ENCODE data around the gene FAT1. TPM values are rescaled to one million over a fixed set of nuclear protein-coding genes. Genes with fewer than 3 reads are reported as not detected.

The FAT1 gene
- total RNA-seq, 1 experiment from 2014 or later, result 172 TPM

DNA sequence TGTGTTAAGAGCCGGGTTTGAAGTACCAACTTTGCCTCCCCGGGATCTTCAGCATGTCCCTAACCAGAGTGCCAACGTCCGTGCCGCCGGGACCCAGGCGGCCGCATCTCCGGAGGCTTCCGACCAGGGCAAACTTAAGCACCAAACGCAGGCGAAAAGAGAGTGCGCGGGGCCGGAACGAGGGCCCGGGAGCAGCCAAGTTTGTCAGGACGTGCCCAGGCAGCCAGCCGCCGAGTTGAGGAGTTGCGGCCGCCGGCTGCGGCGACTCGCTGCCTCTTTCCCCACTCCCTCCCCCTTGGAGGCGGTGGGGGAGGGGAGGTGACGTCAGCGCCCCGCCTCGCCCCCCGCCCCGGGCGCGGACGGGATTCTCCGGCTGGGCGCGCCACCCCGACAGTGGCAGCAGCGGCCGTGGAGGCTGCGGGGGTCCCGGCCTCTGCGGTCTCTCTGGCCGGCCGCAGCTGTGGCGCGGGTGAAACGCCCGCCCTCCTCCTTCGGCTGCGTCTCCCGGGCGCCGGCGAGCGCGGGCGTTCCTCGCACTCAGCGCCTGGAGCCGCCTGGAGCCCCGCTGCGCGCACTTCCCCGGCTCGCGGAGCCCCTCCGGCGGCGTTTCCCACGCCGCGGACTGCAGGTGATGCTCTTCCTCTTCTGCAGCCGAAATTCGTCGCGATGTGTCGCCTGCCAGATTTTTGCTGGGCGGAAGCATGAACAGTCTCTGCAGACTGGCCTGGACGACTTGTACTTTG, 2.9 kb upstream of the FAT1 start (continued):
- TF ChIP-seq, protein P1, sequence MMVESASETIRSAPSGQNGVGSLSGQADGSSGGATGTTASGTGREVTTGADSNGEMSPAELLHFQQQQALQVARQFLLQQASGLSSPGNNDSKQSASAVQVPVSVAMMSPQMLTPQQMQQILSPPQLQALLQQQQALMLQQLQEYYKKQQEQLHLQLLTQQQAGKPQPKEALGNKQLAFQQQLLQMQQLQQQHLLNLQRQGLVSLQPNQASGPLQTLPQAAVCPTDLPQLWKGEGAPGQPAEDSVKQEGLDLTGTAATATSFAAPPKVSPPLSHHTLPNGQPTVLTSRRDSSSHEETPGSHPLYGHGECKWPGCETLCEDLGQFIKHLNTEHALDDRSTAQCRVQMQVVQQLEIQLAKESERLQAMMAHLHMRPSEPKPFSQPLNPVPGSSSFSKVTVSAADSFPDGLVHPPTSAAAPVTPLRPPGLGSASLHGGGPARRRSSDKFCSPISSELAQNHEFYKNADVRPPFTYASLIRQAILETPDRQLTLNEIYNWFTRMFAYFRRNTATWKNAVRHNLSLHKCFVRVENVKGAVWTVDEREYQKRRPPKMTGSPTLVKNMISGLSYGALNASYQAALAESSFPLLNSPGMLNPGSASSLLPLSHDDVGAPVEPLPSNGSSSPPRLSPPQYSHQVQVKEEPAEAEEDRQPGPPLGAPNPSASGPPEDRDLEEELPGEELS (CRISPR knock-in tag; IDR thresholded peaks at IDR 0.05), result 0 out of 2 replicates have a peak, but pooled peaks have one; percentile 60
- TF ChIP-seq CREM (CRISPR knock-in tag; IDR thresholded peaks at IDR 0.05) (peak; percentile 94), GABPB1 (CRISPR knock-in tag; IDR thresholded peaks at IDR 0.05) (peak; percentile 48; the same call in 1 of the 2 replicates), ZNF671 (CRISPR knock-in tag; IDR thresholded peaks at IDR 0.05) (no peak), RELA (CRISPR knock-in tag; IDR thresholded peaks at IDR 0.05; ENCODE audit: borderline replicate concordance) (no peak), CREB1 (CRISPR knock-in tag; IDR thresholded peaks at IDR 0.05) (no peak), FOXK1 (CRISPR knock-in tag; IDR thresholded peaks at IDR 0.05) (peak; percentile 54; the same call in 1 of the 2 replicates), ESRRA (CRISPR knock-in tag; IDR thresholded peaks at IDR 0.05; ENCODE audit: borderline replicate concordance) (no peak), ZNF423 (CRISPR knock-in tag; IDR thresholded peaks at IDR 0.05) (no peak), ZNF396 (CRISPR knock-in tag; IDR thresholded peaks at IDR 0.05; ENCODE audit: borderline replicate concordance) (no peak), ZNF138 (CRISPR knock-in tag; conservative IDR thresholded peaks at IDR 0.05) (no peak), SP1 (CRISPR knock-in tag; conservative IDR thresholded peaks at IDR 0.05) (peak; percentile 91), NFYB (CRISPR knock-in tag; conservative IDR thresholded peaks at IDR 0.05; ENCODE audit: low read depth) (no peak), RORB (CRISPR knock-in tag; IDR thresholded peaks at IDR 0.05) (no peak)
- TF ChIP-seq, protein P2, sequence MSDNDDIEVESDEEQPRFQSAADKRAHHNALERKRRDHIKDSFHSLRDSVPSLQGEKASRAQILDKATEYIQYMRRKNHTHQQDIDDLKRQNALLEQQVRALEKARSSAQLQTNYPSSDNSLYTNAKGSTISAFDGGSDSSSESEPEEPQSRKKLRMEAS (CRISPR knock-in tag; IDR thresholded peaks at IDR 0.05), result no peak; the same call in 1 of the 2 replicates
- TF ChIP-seq, protein P3, sequence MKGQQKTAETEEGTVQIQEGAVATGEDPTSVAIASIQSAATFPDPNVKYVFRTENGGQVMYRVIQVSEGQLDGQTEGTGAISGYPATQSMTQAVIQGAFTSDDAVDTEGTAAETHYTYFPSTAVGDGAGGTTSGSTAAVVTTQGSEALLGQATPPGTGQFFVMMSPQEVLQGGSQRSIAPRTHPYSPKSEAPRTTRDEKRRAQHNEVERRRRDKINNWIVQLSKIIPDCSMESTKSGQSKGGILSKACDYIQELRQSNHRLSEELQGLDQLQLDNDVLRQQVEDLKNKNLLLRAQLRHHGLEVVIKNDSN (CRISPR knock-in tag; IDR thresholded peaks at IDR 0.05), result no peak
- TF ChIP-seq, protein P4, sequence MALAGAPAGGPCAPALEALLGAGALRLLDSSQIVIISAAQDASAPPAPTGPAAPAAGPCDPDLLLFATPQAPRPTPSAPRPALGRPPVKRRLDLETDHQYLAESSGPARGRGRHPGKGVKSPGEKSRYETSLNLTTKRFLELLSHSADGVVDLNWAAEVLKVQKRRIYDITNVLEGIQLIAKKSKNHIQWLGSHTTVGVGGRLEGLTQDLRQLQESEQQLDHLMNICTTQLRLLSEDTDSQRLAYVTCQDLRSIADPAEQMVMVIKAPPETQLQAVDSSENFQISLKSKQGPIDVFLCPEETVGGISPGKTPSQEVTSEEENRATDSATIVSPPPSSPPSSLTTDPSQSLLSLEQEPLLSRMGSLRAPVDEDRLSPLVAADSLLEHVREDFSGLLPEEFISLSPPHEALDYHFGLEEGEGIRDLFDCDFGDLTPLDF (CRISPR knock-in tag; IDR thresholded peaks at IDR 0.05), result no peak
- TF ChIP-seq, protein P5, sequence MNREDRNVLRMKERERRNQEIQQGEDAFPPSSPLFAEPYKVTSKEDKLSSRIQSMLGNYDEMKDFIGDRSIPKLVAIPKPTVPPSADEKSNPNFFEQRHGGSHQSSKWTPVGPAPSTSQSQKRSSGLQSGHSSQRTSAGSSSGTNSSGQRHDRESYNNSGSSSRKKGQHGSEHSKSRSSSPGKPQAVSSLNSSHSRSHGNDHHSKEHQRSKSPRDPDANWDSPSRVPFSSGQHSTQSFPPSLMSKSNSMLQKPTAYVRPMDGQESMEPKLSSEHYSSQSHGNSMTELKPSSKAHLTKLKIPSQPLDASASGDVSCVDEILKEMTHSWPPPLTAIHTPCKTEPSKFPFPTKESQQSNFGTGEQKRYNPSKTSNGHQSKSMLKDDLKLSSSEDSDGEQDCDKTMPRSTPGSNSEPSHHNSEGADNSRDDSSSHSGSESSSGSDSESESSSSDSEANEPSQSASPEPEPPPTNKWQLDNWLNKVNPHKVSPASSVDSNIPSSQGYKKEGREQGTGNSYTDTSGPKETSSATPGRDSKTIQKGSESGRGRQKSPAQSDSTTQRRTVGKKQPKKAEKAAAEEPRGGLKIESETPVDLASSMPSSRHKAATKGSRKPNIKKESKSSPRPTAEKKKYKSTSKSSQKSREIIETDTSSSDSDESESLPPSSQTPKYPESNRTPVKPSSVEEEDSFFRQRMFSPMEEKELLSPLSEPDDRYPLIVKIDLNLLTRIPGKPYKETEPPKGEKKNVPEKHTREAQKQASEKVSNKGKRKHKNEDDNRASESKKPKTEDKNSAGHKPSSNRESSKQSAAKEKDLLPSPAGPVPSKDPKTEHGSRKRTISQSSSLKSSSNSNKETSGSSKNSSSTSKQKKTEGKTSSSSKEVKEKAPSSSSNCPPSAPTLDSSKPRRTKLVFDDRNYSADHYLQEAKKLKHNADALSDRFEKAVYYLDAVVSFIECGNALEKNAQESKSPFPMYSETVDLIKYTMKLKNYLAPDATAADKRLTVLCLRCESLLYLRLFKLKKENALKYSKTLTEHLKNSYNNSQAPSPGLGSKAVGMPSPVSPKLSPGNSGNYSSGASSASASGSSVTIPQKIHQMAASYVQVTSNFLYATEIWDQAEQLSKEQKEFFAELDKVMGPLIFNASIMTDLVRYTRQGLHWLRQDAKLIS (CRISPR knock-in tag; IDR thresholded peaks at IDR 0.05; ENCODE audit: borderline replicate concordance), result no peak
- TF ChIP-seq, protein P6, sequence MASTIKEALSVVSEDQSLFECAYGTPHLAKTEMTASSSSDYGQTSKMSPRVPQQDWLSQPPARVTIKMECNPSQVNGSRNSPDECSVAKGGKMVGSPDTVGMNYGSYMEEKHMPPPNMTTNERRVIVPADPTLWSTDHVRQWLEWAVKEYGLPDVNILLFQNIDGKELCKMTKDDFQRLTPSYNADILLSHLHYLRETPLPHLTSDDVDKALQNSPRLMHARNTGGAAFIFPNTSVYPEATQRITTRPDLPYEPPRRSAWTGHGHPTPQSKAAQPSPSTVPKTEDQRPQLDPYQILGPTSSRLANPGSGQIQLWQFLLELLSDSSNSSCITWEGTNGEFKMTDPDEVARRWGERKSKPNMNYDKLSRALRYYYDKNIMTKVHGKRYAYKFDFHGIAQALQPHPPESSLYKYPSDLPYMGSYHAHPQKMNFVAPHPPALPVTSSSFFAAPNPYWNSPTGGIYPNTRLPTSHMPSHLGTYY (CRISPR knock-in tag; IDR thresholded peaks at IDR 0.05), result no peak
- TF ChIP-seq, protein P7, sequence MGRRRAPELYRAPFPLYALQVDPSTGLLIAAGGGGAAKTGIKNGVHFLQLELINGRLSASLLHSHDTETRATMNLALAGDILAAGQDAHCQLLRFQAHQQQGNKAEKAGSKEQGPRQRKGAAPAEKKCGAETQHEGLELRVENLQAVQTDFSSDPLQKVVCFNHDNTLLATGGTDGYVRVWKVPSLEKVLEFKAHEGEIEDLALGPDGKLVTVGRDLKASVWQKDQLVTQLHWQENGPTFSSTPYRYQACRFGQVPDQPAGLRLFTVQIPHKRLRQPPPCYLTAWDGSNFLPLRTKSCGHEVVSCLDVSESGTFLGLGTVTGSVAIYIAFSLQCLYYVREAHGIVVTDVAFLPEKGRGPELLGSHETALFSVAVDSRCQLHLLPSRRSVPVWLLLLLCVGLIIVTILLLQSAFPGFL (CRISPR knock-in tag; IDR thresholded peaks at IDR 0.05; ENCODE audit: borderline replicate concordance), result no peak
- TF ChIP-seq, protein P8, sequence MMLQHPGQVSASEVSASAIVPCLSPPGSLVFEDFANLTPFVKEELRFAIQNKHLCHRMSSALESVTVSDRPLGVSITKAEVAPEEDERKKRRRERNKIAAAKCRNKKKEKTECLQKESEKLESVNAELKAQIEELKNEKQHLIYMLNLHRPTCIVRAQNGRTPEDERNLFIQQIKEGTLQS (CRISPR knock-in tag; conservative IDR thresholded peaks at IDR 0.05), result peak; percentile 77; the same call in 1 of the 2 replicates
- TF ChIP-seq, protein P9, sequence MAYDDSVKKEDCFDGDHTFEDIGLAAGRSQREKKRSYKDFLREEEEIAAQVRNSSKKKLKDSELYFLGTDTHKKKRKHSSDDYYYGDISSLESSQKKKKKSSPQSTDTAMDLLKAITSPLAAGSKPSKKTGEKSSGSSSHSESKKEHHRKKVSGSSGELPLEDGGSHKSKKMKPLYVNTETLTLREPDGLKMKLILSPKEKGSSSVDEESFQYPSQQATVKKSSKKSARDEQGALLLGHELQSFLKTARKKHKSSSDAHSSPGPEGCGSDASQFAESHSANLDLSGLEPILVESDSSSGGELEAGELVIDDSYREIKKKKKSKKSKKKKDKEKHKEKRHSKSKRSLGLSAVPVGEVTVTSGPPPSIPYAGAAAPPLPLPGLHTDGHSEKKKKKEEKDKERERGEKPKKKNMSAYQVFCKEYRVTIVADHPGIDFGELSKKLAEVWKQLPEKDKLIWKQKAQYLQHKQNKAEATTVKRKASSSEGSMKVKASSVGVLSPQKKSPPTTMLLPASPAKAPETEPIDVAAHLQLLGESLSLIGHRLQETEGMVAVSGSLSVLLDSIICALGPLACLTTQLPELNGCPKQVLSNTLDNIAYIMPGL (CRISPR knock-in tag; IDR thresholded peaks at IDR 0.05), result peak; percentile 95
- TF ChIP-seq, protein P10, sequence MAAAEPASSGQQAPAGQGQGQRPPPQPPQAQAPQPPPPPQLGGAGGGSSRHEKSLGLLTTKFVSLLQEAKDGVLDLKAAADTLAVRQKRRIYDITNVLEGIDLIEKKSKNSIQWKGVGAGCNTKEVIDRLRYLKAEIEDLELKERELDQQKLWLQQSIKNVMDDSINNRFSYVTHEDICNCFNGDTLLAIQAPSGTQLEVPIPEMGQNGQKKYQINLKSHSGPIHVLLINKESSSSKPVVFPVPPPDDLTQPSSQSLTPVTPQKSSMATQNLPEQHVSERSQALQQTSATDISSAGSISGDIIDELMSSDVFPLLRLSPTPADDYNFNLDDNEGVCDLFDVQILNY (CRISPR knock-in tag; IDR thresholded peaks at IDR 0.05), result peak; percentile 56; the same call in 1 of the 2 replicates

All from WTC11 (cell line).